Testis (tissue), 3 donors: Measurements from ENCODE around the gene CLDN11. TPM values are rescaled to one million over a fixed set of nuclear protein-coding genes. Genes with fewer than 3 reads are reported as not detected.

Experiments
- DNase-seq: peaks from one replicate; pipeline ENCODE4 v3.0.0-alpha.2; 2019
- H3K27ac ChIP-seq, 2 donors: fragments of 200-600 bp; sonication (generic); one replicate each; pipeline ENCODE4 v1.5.1; 2019
- H3K27me3 ChIP-seq: fragments of 200-600 bp; sonication (generic); one replicate; pipeline ENCODE4 v1.5.1; 2019
- H3K36me3 ChIP-seq: fragments of 200-600 bp; sonication (generic); one replicate; pipeline ENCODE4 v1.5.1; 2017; ENCODE audit warnings: low read depth; ENCODE audit errors: missing control alignments
- H3K4me1 ChIP-seq: fragments of 200-600 bp; sonication (generic); one replicate; pipeline ENCODE4 v1.5.1; 2019
- H3K4me3 ChIP-seq, 2 donors: fragments of 200-600 bp; sonication (generic); one replicate each; pipeline ENCODE4 v1.5.1; 2017 to 2019
- H3K9me3 ChIP-seq: fragments of 200-600 bp; sonication (generic); one replicate; pipeline ENCODE4 v1.5.1; 2017
- POLR2A ChIP-seq: fragments of 450-650 bp; IDR thresholded peaks from one replicate; pipeline ENCODE4 v1.6.1; 2017; ENCODE audit warnings: antibody characterized with exemption, mild to moderate bottlenecking, moderate library complexity
- WGBS, 2 donors: methylation state at CpG; one replicate each; pipeline ENCODE4 v1.1.5; 2018; 5-methylcytosine and 5-hydroxymethylcytosine counted together
- intact Hi-C: fragments of 100-400 bp; cut with DNase I; formaldehyde crosslinking; loops from one replicate; pipeline ENCODE4 v1.15.1; 2023; ENCODE audit warnings: low total_unique reads
- polyA plus RNA-seq: library from polyadenylated mRNA; stranded (reverse); fragments of 350-450 nt; fragmentation: Illumina TruSeq; extraction: RNeasy Lipid Tissue Mini Kit (QIAGEN cat#74804); gene quantifications from one replicate; pipeline ENCODE4 v1.2.3, GENCODE V29; 2014; ENCODE audit warnings: low read depth, low replicate concordance; ENCODE audit not compliant: insufficient read depth
- total RNA-seq, 2 donors: library from RNA; depleted of rRNA; stranded (reverse); fragments of >200 nt; gene quantifications; one replicate each; pipeline ENCODE4 v1.2.3, GENCODE V29; 2016
- TF ChIP-seq, protein P1 (sequence below), 3 experiments: fragments of 450-650 bp in 2 of 3; fragments of 200-600 bp in 1 of 3; sonication (generic) in 1 of 3; IDR thresholded peaks; one replicate each; pipeline ENCODE4 v1.5.1; 2016 to 2019; ENCODE audit warnings: antibody characterized with exemption in 3 of 3, mild to moderate bottlenecking in 2 of 3, moderate library complexity in 1 of 3

CLDN11 gene
- total and polyA plus RNA-seq, 3 donors from 2014 or later: 378 to 1,538 (median 1,237) TPM

DNA sequence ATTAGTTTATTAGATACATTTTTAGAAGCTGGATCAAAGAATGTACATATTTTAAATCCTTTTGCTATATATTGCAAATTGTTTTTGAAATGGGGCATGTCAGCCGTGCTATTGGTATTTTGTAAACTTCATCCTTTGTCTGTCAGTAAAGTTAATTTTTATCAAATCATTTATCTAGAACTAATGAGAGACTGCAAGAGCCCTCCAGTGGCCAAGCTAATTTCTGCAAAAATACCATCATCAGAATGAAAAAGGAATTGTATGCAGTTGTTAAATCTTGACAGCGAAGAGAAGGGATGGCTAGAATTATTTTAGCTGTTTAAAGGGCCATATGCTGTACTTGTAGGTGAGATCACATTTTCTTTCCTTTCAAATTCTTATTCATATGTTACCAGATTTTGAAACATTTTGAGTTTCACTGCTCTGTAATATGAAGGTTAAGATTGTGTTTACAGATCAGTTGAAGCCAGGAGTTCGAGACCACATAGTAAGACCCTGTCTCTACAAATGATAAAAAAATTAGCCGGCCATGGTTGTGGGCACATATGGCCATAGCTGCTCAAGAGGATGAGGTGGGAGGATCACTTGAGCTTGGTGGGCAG lies 8.1 kb upstream of the CLDN11 start:
- intact Hi-C loops: loop anchor here (5.0 kb wide), 1 partner anchor 98 kb away; no protein-coding TSS in a partner anchor
- 51 to 54% methylated on average over 4 of the region's 4 CpGs for WGBS, 2 donors
- TF ChIP-seq, protein P1, sequence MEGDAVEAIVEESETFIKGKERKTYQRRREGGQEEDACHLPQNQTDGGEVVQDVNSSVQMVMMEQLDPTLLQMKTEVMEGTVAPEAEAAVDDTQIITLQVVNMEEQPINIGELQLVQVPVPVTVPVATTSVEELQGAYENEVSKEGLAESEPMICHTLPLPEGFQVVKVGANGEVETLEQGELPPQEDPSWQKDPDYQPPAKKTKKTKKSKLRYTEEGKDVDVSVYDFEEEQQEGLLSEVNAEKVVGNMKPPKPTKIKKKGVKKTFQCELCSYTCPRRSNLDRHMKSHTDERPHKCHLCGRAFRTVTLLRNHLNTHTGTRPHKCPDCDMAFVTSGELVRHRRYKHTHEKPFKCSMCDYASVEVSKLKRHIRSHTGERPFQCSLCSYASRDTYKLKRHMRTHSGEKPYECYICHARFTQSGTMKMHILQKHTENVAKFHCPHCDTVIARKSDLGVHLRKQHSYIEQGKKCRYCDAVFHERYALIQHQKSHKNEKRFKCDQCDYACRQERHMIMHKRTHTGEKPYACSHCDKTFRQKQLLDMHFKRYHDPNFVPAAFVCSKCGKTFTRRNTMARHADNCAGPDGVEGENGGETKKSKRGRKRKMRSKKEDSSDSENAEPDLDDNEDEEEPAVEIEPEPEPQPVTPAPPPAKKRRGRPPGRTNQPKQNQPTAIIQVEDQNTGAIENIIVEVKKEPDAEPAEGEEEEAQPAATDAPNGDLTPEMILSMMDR (IDR thresholded peaks at IDR 0.05): peak; percentile 46 to 51 (median 51)
- no peak for TF ChIP-seq POLR2A
- no peak overlapping the region for H3K4me3 ChIP-seq
- H3K27me3 ChIP-seq: no peaks in the 10 kb centered on the region
- DNase-seq: peak; percentile 45
- no peaks in the 10 kb centered on the region for H3K36me3 ChIP-seq
- H3K9me3 ChIP-seq: no peaks in the 10 kb centered on the region
- peaks cover 4% of the 10 kb centered on the region for H3K4me1 ChIP-seq
- no peak overlapping the region for H3K27ac ChIP-seq

DNA sequence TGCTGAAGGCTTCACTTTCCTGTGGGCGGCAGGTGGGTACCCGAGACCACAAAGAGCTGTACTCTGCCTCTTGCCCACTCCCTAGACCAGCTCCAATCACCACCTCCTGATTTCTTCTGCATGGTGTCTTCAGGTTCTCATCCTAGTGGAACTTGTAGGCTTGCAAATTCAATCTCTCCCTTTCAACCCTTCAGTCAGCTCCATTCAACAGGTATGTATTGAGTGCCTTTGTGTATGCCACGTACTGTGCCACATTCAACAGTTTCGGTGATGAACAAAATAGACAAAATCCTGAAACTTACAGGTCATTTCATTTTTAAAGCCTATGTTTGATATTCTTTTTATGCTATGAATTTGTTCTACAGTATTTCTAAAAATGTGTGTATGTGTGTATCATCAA lies 5.4 kb upstream of the CLDN11 start:
- H3K36me3 ChIP-seq: no peaks in the 10 kb centered on the region
- intact Hi-C loops: loop anchor here (5.0 kb wide), 1 partner anchor 101 kb away; no protein-coding TSS in a partner anchor
- H3K9me3 ChIP-seq: no peaks in the 10 kb centered on the region
- no peak overlapping the region for H3K4me3 ChIP-seq
- 93 to 97% methylated on average over 4 of the region's 4 CpGs for WGBS, 2 donors
- peaks cover 4% of the 10 kb centered on the region for H3K4me1 ChIP-seq
- TF ChIP-seq, protein P1 (IDR thresholded peaks at IDR 0.05): no peak
- TF ChIP-seq POLR2A: no peak
- H3K27ac ChIP-seq: no peak overlapping the region
- DNase-seq: no peak
- H3K27me3 ChIP-seq: no peaks in the 10 kb centered on the region

DNA sequence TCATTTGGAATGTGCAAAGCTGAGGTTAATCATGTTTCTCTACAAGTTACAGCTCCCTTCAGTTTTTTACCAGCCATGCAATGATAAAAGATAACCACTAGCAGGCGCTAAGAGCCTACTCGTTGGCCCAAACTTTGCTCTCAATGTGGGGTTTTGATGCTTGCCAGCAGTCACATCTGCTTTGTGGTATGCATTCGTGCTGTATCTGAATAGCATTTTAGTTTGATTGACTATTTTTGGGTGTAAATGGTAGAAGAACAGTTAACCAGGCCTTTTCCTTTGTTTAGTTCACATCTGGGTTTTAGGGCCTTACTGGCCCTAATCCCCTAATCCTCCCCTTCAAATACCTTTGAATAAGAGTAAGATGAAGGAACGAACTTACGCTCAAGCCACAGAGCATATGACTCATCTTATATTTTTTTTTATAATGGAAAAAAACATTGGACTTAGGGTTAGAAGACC lies 4.4 kb upstream of the CLDN11 start:
- no peak for TF ChIP-seq POLR2A
- TF ChIP-seq, protein P1 (IDR thresholded peaks at IDR 0.05): peak; percentile 83 to 93 (median 91)
- H3K36me3 ChIP-seq: no peaks in the 10 kb centered on the region

DNA sequence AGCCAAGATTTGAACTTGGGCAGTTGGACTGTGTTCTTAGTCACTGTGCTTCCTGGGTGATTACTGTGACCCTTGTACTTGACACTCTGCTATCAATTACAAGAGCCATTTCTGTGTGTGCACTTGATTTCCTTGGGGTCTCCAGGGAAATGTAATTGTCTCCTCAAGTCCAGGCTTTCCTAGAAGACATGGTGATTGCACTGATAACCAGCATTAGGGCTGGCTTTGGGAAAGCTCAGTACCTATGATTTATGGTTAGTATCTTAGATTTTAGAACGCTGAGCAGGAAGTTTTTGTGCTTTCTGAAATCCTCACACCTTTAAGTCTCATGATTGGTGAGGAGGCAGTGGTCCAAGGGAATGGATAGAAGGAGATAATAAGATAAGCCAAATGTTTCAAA lies 1.6 kb upstream of the CLDN11 start:
- H3K36me3 ChIP-seq: no peaks in the 10 kb centered on the region
- intact Hi-C loops: no loop called here
- no peak for DNase-seq
- no peaks in the 10 kb centered on the region for H3K9me3 ChIP-seq
- no peak for TF ChIP-seq POLR2A
- TF ChIP-seq, protein P1 (IDR thresholded peaks at IDR 0.05): no peak
- peaks cover 11% of the 10 kb centered on the region for H3K4me1 ChIP-seq
- 64 to 89% methylated on average over 1 of the region's 1 CpG for WGBS, 2 donors
- no peaks in the 10 kb centered on the region for H3K27me3 ChIP-seq
- no peak overlapping the region for H3K27ac ChIP-seq
- no peak overlapping the region for H3K4me3 ChIP-seq

More for the DNA sequence above, 4.4 kb upstream of the CLDN11 start:
- H3K27me3 ChIP-seq: no peaks in the 10 kb centered on the region
- peaks cover 4% of the 10 kb centered on the region for H3K4me1 ChIP-seq
- H3K4me3 ChIP-seq: no peak overlapping the region
- intact Hi-C loops: loop anchor here (5.0 kb wide), 1 partner anchor 102 kb away; no protein-coding TSS in a partner anchor
- 39 to 46% methylated on average over 5 of the region's 5 CpGs for WGBS, 2 donors
- no peak overlapping the region for H3K27ac ChIP-seq
- no peaks in the 10 kb centered on the region for H3K9me3 ChIP-seq
- peak; percentile 75 for DNase-seq
